GM13977 (cell line): Measurements from ENCODE around the gene NKX3-2.
A peak's percentile ranks its signal among the peaks of the same experiment; 100 is the strongest.

Experiments
- DNase-seq: peaks from one replicate; pipeline ENCODE4 v3.0.0; 2012; ENCODE audit warnings: low spot score
- in situ Hi-C: fragments of 300-500 bp; cut with MboI; formaldehyde crosslinking; loops from one replicate; pipeline ENCODE4 v1.12.0; 2022; ENCODE audit warnings: low sequenced_read_pairs, low pct_unique_long_range_greater_than_20kb, mixed read lengths, inconsistent platforms; ENCODE audit not compliant: unreplicated experiment
- TF ChIP-seq, protein P1 (sequence below): IDR thresholded peaks from 2 replicates; pipeline ENCODE4 v1.5.1; 2012; ENCODE audit warnings: mild to moderate bottlenecking, control low read depth; ENCODE audit not compliant: insufficient read depth; ENCODE audit errors: extremely low read depth, missing control alignments

The NKX3-2 gene

DNA sequence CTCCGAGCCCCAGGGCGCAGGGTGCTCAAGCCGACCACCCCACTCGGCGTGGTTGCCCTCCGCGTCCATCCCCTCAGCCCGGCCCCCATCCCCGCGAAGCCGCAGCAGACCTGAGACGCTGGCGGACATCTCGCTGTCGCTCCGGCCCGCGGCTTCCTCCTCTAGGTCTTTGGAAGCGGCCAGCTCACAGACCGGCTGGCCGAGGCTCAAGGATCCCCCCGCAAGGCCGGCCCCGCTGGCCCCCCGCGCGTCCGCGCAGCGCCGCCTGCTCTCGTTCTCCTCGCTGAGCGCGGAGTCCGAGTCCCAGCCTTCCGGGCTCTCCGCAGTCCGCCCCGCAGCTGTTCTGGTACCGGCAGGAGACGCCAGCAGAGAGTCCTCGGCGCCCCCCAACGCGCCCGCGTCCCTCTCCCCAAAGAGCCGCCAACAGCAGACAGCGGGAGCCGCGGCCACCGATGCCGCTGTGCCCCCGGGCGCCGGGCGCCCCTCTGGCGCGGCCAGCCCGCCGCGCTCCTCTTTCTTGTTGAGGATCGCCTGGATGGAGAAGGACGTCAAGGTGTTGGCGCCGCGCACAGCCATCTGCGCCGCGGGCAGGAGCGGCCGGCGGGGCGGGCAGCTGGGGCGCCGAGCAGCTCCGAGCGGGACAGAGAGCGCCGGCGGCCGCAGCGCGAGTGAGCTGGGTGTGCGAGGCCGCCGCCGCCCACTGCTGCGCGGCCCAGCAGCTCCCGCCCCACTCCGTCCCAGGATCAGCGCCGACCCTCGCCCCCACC is at the start of gene NKX3-2:
TSS of gene NKX3-2 (minus strand) at position 670 of the 767 bp plus-strand sequence. CDS start at position 576, 94 bp downstream.
- in situ Hi-C loops, result loop anchor here (5.0 to 10.0 kb wide), 2 partner anchors 692 to 809 kb away; no protein-coding TSS in a partner anchor
- peak; percentile 60 for DNase-seq
- TF ChIP-seq, protein P1, sequence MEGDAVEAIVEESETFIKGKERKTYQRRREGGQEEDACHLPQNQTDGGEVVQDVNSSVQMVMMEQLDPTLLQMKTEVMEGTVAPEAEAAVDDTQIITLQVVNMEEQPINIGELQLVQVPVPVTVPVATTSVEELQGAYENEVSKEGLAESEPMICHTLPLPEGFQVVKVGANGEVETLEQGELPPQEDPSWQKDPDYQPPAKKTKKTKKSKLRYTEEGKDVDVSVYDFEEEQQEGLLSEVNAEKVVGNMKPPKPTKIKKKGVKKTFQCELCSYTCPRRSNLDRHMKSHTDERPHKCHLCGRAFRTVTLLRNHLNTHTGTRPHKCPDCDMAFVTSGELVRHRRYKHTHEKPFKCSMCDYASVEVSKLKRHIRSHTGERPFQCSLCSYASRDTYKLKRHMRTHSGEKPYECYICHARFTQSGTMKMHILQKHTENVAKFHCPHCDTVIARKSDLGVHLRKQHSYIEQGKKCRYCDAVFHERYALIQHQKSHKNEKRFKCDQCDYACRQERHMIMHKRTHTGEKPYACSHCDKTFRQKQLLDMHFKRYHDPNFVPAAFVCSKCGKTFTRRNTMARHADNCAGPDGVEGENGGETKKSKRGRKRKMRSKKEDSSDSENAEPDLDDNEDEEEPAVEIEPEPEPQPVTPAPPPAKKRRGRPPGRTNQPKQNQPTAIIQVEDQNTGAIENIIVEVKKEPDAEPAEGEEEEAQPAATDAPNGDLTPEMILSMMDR, result no peak

DNA sequence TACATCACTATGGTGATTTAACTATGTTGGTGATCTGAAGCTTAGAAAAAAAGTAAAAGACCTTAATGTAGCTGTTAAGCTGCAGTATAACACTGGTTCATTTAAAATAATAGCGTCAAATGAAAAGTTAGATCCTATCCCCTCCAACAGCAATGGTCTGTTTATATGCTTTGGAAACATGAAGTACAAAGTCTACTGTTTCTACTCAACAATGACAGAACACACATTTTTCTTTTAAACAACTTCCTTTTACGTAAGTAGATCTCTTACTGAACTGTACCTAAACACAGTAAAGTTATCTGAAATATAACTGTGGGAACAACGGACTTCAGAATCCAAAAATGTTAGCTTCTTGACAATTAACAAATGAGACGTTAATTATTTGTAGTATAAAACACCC is 47.9 kb upstream of the NKX3-2 start:
- in situ Hi-C loops, result no loop called here
- DNase-seq, result no peak
- TF ChIP-seq, protein P1, result no peak

DNA sequence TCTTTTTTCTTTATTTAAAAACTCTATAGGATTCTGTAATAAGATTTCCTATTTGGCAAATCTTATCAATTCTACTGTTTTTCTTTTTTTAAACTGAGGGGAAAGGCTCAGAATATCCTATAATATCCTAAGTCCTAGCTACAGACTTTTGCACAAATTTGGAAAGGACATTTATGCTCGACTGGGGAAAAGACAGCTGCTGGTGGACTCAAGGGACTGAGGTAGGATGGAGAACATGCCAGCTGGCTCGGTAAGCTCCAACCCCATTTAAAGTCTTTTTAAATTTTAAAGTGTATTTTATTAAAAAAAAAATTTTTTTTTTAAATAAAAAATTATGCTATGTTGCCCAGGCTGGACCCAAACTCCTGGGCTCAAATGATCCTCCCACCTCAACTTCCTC is 46.5 kb upstream of the NKX3-2 start:
- TF ChIP-seq, protein P1, result no peak
- in situ Hi-C loops, result no loop called here
- DNase-seq, result no peak

DNA sequence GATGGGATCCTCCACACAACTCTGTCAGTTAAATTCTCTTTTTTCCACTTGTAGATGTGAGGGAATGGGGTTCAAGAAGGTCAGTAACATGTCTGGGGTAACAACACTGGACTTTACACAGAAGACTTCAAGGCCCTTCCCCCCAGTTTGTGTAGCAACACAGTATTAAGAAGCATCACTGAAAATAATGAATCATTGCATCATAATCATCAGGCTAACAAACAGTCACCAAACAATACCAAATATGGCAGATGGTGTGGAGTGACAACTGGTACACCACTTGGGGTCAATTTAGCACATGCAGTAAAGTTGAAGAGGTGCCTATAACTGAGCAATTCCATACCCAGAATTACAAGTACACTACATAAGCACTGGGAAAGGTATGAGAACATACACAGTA is 44.6 kb upstream of the NKX3-2 start:
- TF ChIP-seq, protein P1, result no peak
- DNase-seq, result no peak
- in situ Hi-C loops, result no loop called here

DNA sequence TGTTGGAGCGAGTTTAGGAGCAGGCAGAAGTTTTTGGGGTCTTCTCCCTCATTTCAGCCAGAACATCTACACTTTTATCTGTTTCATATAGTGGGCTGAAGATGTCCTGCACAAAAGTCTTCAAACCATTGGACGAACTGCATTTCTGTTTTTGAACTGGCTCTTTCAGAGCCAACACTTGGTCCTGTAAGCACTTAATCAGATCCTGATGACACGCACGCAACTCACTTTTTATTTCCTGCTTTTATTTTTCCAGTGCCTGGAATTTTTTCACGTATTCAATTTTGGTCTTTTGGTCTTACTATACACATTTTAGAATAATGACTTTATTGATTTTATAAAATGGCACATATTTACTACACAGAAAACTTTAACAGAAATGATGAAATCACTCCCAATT is 40.2 kb upstream of the NKX3-2 start:
- TF ChIP-seq, protein P1, result no peak
- DNase-seq, result no peak
- in situ Hi-C loops, result no loop called here

DNA sequence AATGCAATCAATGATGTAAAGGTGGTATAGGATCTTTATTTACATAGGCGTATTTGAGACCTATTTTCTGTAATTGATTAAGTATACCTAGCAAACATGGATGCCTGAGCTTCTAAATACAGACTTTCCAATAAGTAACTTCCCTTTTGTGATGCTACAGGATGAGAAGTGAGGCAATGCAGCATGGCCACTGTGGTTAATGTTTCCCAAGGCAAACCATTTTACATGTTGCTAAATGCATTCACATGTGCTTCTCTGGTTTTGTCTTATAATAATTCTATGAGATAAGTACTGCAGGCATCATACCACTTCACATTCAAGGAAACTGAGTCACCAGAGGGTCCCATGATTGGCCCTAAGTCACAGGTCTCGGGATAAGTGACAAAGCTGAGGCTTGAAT is 35.7 kb upstream of the NKX3-2 start:
- DNase-seq, result no peak
- in situ Hi-C loops, result no loop called here
- TF ChIP-seq, protein P1, result no peak
